NB4 (cell line): ENCODE measurements around the gene TSGA10.

Experiments used
- MYC ChIP-seq: IDR thresholded peaks from 2 replicates; pipeline ENCODE4 v1.6.1; 2011; ENCODE audit warnings: low read depth, low read length
- POLR2A ChIP-seq: IDR thresholded peaks from 2 replicates; pipeline ENCODE4 v1.6.1; 2011; ENCODE audit warnings: mild to moderate bottlenecking; ENCODE audit not compliant: insufficient read length; ENCODE audit errors: extremely low read depth
- TF ChIP-seq, protein P1 (sequence below): IDR thresholded peaks from one replicate; pipeline ENCODE4 v1.5.1; 2012; ENCODE audit warnings: low read depth, low read length

DNA sequence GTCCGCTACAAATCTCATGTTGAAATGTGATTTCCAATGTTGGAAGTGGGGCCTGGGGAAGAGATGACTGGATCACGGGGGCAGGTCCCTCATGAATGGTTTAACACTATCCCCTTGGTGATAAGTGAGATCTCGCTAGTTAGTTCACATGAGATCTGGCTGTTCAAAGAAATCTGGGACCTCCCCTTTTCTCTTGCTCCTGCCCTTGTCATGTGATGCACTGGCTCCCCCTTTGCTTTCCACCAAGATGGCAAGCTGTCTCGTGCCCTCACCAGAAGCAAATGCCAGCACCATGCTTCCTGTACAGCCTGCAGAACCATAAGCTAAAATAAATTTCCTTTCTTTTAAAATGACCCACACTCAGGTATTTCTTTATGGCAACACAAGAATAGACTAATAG is 70.5 kb downstream of the TSGA10 start:
- TF ChIP-seq, protein P1, sequence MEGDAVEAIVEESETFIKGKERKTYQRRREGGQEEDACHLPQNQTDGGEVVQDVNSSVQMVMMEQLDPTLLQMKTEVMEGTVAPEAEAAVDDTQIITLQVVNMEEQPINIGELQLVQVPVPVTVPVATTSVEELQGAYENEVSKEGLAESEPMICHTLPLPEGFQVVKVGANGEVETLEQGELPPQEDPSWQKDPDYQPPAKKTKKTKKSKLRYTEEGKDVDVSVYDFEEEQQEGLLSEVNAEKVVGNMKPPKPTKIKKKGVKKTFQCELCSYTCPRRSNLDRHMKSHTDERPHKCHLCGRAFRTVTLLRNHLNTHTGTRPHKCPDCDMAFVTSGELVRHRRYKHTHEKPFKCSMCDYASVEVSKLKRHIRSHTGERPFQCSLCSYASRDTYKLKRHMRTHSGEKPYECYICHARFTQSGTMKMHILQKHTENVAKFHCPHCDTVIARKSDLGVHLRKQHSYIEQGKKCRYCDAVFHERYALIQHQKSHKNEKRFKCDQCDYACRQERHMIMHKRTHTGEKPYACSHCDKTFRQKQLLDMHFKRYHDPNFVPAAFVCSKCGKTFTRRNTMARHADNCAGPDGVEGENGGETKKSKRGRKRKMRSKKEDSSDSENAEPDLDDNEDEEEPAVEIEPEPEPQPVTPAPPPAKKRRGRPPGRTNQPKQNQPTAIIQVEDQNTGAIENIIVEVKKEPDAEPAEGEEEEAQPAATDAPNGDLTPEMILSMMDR: no peak
- TF ChIP-seq POLR2A: no peak
- TF ChIP-seq MYC: no peak
